Astrocyte (in vitro differentiated cells and primary cell): ENCODE results near the gene KCNQ1.

Experiments
- CTCF ChIP-seq: IDR thresholded peaks from 2 replicates; pipeline ENCODE4 v1.5.1; 2011; ENCODE audit warnings: low read depth, mild to moderate bottlenecking, inconsistent platforms, low read length, moderate library complexity; ENCODE audit not compliant: insufficient read depth
- EZH2 ChIP-seq: IDR thresholded peaks from 2 replicates; pipeline ENCODE4 v1.6.1; 2012; ENCODE audit warnings: mild to moderate bottlenecking, low read length, inconsistent platforms; ENCODE audit not compliant: insufficient read depth

GRCh38 chr11:2451336-2451735 lies 6.5 kb downstream of the KCNQ1 start:
- TF ChIP-seq CTCF (no peak), EZH2 (no peak)
